ENCODE measurements around the gene PPP1CC. TPM values are rescaled to one million over a fixed set of nuclear protein-coding genes. Genes with fewer than 3 reads are reported as not detected.

The PPP1CC gene
- total and polyA plus RNA-seq, 2 donors from 2014 or later: 57.0 to 82.3 TPM

DNA sequence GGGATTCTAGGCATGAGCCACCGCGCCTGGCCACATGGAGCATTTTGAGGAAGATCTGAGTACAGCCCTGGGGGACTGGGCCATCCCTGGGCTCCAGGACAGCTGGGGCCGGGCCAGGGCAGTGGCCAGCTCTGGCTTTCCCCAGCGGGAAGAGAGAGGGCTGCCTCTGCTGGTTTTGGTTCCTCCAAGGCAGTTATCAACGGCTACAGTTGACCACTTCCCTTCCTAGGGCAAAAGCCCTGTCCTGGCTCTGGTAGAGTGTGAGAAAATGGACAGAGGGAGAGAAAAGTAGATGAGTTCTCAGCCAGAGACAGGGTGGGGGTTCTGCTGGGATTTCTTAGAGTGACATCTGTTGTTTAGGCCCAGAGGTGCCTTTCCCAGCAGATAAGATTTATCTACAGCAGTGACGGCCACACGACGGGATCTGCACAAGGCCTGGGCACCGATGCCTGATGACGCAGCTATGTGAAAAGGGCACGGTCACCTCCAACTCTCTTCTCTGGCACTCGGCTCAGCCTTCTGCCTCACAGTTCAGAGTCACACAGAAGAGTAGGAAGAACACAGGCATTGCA, 48.3 kb downstream of the PPP1CC start:
- TF ChIP-seq, protein P1, sequence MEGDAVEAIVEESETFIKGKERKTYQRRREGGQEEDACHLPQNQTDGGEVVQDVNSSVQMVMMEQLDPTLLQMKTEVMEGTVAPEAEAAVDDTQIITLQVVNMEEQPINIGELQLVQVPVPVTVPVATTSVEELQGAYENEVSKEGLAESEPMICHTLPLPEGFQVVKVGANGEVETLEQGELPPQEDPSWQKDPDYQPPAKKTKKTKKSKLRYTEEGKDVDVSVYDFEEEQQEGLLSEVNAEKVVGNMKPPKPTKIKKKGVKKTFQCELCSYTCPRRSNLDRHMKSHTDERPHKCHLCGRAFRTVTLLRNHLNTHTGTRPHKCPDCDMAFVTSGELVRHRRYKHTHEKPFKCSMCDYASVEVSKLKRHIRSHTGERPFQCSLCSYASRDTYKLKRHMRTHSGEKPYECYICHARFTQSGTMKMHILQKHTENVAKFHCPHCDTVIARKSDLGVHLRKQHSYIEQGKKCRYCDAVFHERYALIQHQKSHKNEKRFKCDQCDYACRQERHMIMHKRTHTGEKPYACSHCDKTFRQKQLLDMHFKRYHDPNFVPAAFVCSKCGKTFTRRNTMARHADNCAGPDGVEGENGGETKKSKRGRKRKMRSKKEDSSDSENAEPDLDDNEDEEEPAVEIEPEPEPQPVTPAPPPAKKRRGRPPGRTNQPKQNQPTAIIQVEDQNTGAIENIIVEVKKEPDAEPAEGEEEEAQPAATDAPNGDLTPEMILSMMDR (IDR thresholded peaks at IDR 0.05; ENCODE audit: borderline replicate concordance, extremely low read depth, insufficient read depth): no peak
- FAIRE-seq (no peak), DNase-seq (no peak)
- Histone ChIP-seq H3K4me1 (ENCODE audit: control insufficient read depth in 2 of 3, insufficient read depth in 2 of 3, low read depth in 1 of 3, low read length in 3 of 3) (peaks cover 0 to 4% (median 0%) of the 10 kb centered on the region in 3 donors), H3K9me3 (ENCODE audit: control insufficient read depth in 2 of 3, insufficient read depth in 1 of 3, low read length in 3 of 3) (no peaks in the 10 kb centered on the region), H3K36me3 (ENCODE audit: control insufficient read depth in 2 of 3, insufficient read depth in 3 of 3, low read length in 3 of 3) (no peaks in the 10 kb centered on the region), H3K27me3 (ENCODE audit: control insufficient read depth, insufficient read depth, low read length) (no peaks in the 10 kb centered on the region), H3K27ac (ENCODE audit: low read depth in 2 of 2, low read length in 2 of 2) (no peak overlapping the region), H3K9ac (ENCODE audit: low read length in 3 of 3) (no peak overlapping the region), H3K4me3 (ENCODE audit: low read length in 3 of 3) (no peak overlapping the region)
- intact Hi-C loops (cut with DNase I): no loop called here

DNA sequence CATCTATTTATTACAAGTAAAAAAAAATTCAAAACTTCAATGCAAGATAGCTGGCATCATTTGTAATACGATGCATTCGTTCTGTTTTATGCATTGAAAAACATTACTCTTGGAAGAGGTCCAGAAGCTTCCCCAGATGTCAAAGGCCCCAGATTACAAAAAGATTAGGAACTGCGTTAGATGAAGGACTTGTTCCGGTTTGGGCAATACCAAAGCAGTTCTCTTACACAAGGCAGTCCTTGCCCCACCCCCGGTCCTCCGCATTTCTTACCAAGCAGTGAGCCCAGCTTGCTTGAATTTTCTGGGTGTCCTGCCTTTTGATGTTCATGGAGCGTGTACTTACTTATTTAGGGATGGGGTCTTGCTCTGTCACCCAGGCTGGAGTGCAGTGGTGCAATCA, 49.0 kb downstream of the PPP1CC start:
- H3K27ac ChIP-seq (ENCODE audit: low read depth in 2 of 2, low read length in 2 of 2): no peak overlapping the region
- peaks cover 0 to 4% (median 0%) of the 10 kb centered on the region in 3 donors for H3K4me1 ChIP-seq (ENCODE audit: control insufficient read depth in 2 of 3, insufficient read depth in 2 of 3, low read depth in 1 of 3, low read length in 3 of 3)
- TF ChIP-seq, protein P1 (IDR thresholded peaks at IDR 0.05; ENCODE audit: borderline replicate concordance, extremely low read depth, insufficient read depth): no peak
- H3K4me3 ChIP-seq (ENCODE audit: low read length in 3 of 3): no peak overlapping the region
- no peaks in the 10 kb centered on the region for H3K27me3 ChIP-seq (ENCODE audit: control insufficient read depth, insufficient read depth, low read length)
- no peak overlapping the region for H3K9ac ChIP-seq (ENCODE audit: low read length in 3 of 3)
- intact Hi-C loops (cut with DNase I): no loop called here
- peak in 1 of 5 donors; percentile 12 for DNase-seq
- H3K36me3 ChIP-seq (ENCODE audit: control insufficient read depth in 2 of 3, insufficient read depth in 3 of 3, low read length in 3 of 3): no peaks in the 10 kb centered on the region
- no peak for FAIRE-seq
- no peaks in the 10 kb centered on the region for H3K9me3 ChIP-seq (ENCODE audit: control insufficient read depth in 2 of 3, insufficient read depth in 1 of 3, low read length in 3 of 3)

DNA sequence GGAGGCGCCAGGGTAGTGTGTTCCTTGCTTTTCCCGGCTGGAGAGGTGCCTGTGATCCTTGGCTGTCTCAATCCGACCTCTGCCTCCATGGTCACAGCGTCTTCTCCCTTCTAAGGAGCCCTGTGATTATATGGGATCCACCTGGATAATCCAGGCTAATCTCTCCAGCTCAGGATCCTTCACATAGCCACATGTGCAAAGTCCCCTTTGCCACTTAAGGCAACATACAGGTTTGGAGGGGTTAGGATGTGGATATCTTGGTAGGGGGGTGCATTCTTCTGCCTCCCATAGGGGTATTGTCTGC, 52.6 kb downstream of the PPP1CC start:
- no peak for FAIRE-seq

More for the DNA sequence above, 52.6 kb downstream of the PPP1CC start:
- TF ChIP-seq, protein P1 (IDR thresholded peaks at IDR 0.05; ENCODE audit: borderline replicate concordance, extremely low read depth, insufficient read depth): no peak
- DNase-seq: no peak
- H3K27me3 ChIP-seq (ENCODE audit: control insufficient read depth, insufficient read depth, low read length): no peaks in the 10 kb centered on the region
- no peak overlapping the region for H3K9ac ChIP-seq (ENCODE audit: low read length in 3 of 3)
- peaks cover 0 to 7% (median 6%) of the 10 kb centered on the region in 3 donors for H3K4me1 ChIP-seq (ENCODE audit: control insufficient read depth in 2 of 3, insufficient read depth in 2 of 3, low read depth in 1 of 3, low read length in 3 of 3)
- H3K9me3 ChIP-seq (ENCODE audit: control insufficient read depth in 2 of 3, insufficient read depth in 1 of 3, low read length in 3 of 3): peaks cover 0 to 3% (median 0%) of the 10 kb centered on the region in 3 donors
- intact Hi-C loops (cut with DNase I): no loop called here
- no peak overlapping the region for H3K27ac ChIP-seq (ENCODE audit: low read depth in 2 of 2, low read length in 2 of 2)
- no peaks in the 10 kb centered on the region for H3K36me3 ChIP-seq (ENCODE audit: control insufficient read depth in 2 of 3, insufficient read depth in 3 of 3, low read length in 3 of 3)
- no peak overlapping the region for H3K4me3 ChIP-seq (ENCODE audit: low read length in 3 of 3)
